ENCODE measurements around the gene CLTA.

GRCh38 chr9:36208521-36209253 is 18.0 kb downstream of the CLTA start:
- TF ChIP-seq CTCF (IDR thresholded peaks at IDR 0.05; ENCODE audit: low read depth, low read length), result no peak
- TF ChIP-seq EZH2phosphoT487 (IDR thresholded peaks at IDR 0.05; ENCODE audit: low read depth), result no peak
